Measurements from ENCODE around the gene TRAPPC10.

- TF ChIP-seq CTCF (IDR thresholded peaks at IDR 0.05; ENCODE audit: low read depth, low read length) (no peak), EZH2phosphoT487 (IDR thresholded peaks at IDR 0.05; ENCODE audit: low read depth) (no peak)
These were observed 30.8 kb upstream of the TRAPPC10 start for GRCh38 chr21:43981151-43981870.

All from OCI-LY3 (cell line).